ENCODE results near the gene LCN2.
"Not testable (repeated sequence)": the region's sequence is repeated elsewhere in the genome, so short reads cannot be mapped to it uniquely, and the experiment has no call there.

The LCN2 gene

GRCh38 chr9:128128836-128129590 lies 20.2 kb upstream of the LCN2 start:
- DNase-seq = no peak

DNA sequence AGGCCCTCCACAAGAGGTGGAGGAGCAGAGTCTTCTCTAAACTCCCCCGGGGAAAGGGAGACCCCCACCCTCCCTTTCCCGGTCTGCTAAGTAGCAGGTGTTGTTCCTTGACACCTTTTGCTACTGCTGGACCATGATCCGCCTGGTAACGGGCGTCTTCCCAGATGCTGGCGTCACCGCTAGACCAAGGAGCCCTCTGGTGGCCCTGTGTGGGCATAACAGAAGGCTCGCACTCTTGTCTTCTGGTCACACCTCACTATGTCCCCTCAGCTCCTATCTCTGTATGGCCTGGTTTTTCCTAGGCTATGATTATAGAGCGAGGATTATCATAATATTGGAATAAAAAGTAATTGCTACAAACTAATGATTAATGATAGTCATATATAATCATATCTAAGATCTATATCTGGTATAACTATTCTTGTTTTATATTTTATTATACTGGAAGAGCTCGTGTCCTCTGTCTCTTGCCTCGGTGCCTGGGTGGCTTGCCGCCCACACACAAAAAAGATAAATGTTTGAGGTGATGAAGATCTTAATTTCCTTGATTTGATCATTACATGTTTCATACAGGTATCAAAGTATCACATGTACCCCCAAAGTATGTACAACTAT lies 19.2 kb upstream of the LCN2 start:
- DNase-seq = not testable (repeated sequence)

GRCh38 chr9:128130651-128131050 lies 18.6 kb upstream of the LCN2 start:
- DNase-seq = not testable (repeated sequence)

DNA sequence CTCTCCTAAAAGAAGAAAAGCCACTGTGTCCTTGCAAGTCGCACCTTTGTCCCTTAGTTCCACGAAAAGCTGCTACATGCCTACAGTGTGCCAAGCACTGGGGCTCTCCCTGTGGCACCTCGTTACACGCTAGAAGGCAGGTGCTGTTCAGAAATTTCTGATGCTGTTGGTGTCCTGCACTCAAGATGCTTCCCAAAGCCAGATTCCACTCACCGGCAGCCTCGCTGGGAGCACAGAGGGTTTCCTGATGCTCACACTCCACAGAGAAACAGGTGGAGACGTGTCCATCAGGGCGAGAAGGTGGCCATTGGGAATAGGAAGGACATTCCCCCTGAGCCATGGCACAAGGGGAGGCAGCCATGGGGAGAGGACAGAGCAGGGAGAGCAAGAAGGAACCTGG lies 17.9 kb upstream of the LCN2 start:
- not testable (repeated sequence) for DNase-seq

DNA sequence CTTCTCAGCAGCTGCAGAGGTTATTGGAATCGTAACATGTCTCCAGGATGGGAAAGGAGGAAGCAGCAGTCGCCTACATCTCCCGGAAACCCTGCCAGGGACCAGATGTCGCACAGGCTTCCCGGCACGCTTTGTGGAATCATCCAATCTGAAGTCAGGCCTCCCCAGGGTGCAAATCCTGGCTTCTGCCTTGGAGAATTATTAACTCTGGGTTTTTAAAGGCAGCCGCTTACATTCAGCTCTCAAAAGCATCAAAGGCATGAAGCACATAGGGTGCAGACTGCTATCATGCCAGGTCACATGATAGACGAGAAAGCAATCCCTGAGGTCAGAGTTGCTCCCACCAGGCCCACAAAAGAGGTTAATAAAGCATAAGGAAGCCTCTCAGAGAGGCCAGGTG lies 17.1 kb upstream of the LCN2 start:
- DNase-seq = not testable (repeated sequence)

DNA sequence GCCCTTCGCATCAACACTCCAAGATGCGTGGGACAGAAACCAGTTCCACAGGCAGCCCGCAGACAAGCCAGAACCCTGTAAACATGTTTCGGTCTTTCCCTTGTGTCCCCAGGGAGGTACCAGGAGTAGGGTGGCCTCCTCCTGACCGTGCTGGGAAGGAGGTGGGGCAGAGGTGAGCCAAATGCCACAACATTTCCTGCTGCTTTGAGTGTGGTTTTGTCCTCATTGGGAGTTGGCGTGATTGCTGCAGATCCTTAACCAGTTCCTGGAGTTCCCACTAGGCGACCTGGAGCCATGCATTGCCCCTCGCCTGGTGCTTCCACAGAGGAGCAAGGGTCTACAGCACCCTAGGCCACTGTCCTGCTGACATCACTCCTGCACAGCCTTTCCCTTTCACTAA lies 13.7 kb upstream of the LCN2 start:
- DNase-seq = not testable (repeated sequence)

- DNase-seq = peak; percentile 88
These were observed 12.1 kb upstream of the LCN2 start for GRCh38 chr9:128136816-128137793.

DNA sequence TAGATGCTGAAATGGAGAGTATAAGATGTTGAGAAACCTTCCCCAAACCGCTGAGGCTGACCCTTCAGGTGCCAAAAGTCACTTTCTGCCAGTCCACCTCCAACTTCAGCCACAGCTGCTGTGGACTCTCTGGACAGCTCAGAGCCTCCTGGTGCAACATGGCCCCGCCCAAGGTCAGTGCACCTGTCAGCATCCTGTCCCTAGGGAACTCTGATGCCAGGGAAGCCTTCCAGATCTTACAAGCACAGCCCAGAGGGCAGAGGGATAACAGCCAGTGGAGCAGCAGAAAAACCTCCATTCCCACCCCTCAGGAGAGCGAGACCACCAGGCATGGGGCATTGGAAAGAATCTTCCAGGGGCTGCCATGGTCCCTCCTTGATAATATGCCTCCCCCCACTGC lies 11.3 kb upstream of the LCN2 start:
- no peak for DNase-seq

DNA sequence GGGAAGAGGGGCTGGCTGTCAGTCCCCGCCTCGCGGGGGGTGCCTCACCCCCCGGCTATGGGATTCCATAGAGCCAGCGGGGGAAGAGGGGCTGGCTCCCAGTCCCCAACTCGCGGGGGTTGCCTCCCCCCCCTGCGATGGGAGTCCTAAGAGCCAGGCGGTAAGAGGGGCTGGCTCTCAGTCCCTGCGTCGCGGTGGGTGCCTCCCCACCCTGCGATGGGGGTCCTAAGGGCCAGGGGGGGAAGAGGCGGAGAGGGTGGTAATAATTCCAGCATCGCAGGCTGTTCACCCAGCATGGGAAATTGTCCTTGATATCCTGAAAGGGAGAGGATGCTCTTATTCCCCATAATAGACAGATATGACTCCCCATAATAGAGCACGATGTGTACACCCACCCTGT lies 9.6 kb upstream of the LCN2 start:
- no peak for DNase-seq

- DNase-seq = no peak
These were observed 7.6 kb upstream of the LCN2 start for GRCh38 chr9:128141604-128142003.

GRCh38 chr9:128142061-128142460 lies 7.2 kb upstream of the LCN2 start:
- no peak for DNase-seq

- no peak for DNase-seq
These were observed 6.7 kb upstream of the LCN2 start for GRCh38 chr9:128142596-128142995.

DNA sequence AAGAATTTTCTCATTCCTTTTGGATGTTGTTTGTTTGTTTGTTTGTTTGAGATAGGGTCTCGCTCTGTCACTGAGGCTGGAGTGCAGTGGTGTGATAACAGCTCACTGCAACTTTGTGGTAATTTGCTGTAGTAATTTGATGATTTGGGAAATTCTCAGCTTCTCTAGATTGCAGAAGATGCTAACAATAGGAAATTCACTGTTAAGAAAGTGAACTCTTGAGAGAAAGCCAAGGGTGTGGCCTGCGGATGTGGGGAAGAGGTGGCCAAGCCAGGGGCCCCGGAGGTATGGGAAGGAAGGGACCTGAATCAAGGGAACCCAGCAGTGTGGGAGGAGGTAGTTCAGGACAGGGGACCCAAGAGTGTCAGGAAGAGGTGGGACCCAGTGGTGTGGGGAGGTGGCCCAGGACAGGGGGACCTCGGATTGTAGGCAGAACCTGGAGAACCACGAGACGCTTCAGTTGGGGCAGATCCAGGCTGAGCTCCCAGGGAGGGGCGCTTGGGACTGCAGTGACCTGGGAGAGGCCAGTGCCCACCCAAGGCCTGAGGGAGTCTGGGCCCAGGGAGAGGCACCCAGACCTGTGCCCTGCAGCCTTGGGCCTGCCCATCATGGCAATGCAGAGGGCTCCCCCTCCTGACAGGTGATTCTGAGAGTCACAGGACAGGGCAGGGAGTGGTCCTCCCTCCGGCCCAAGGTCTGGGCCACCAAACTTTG lies 5.6 kb upstream of the LCN2 start:
- no peak for DNase-seq

GRCh38 chr9:128144239-128145181 lies 4.7 kb upstream of the LCN2 start:
- DNase-seq = no peak

- no peak for DNase-seq
These were observed 3.7 kb upstream of the LCN2 start for GRCh38 chr9:128145536-128145935.

DNA sequence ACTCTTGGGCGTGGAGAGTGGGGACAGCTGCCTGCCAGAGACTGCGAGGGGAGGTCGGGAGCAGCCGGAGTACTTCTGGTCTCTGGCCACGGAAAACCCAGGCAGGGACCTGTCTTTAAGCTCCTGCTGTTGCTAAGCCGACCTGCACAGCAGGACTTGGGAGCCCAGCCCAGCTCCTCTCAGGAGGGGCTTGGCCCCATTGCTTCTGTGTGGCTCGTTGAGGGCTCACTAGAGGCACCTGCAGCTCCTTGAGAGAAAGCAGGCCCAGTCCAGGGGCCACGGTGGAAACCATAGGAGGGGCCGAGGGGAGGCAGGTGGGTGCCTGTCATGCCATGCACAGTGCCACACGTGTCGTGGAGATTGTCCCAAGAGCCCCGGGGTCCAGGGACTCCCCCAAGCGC lies 3.3 kb upstream of the LCN2 start:
- no peak for DNase-seq

DNA sequence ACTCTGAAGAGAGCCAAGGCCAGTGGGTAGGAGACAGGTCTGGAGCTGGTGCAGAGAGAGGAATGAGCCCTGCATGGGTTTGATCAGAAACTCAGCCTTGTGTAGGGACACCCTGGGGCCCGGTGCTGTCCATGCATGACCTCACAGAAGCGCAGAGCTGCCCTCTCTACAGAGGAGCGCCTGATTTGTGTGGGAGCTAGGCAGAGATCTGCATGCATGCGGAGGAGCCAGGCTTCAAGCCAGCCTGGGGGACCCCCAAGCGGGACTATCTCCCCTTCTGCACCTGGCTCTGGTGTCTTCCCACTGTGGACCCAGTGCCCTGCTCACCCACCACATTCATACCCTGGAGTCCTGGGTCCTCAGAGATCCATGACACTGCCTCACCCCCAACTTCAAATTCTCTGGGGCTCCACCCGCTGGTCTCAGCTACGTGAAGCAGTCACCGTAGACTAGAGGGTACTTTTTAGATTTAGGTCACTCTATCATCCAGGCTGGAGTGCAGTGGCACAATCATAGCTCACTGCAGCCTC lies 2.6 kb upstream of the LCN2 start:
- no peak for DNase-seq

DNA sequence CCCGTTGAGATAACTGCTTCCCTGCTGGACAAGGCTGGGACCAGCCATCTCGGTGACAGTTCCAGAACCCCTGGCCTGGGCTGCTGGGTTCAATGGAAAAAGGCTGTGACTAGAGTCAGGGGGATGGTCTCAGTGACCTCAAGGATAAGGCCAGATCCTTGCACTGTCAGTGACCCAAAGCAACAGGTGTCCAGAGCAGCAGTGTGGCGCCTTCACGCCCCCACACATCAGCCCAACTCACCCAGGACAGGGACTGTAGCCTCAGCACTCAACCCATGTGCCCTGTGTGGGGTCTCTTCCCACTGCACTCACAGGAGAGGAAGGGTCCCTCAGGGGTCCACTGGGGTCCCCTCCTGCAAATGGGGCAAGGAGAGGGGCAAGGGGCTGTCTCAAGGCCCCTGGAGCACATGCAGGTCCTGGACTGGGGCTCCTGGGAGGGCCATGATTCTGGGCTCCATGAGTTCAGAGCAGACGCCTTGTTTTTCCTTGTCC lies 698 bp upstream of the LCN2 start:
- no peak for DNase-seq

DNA sequence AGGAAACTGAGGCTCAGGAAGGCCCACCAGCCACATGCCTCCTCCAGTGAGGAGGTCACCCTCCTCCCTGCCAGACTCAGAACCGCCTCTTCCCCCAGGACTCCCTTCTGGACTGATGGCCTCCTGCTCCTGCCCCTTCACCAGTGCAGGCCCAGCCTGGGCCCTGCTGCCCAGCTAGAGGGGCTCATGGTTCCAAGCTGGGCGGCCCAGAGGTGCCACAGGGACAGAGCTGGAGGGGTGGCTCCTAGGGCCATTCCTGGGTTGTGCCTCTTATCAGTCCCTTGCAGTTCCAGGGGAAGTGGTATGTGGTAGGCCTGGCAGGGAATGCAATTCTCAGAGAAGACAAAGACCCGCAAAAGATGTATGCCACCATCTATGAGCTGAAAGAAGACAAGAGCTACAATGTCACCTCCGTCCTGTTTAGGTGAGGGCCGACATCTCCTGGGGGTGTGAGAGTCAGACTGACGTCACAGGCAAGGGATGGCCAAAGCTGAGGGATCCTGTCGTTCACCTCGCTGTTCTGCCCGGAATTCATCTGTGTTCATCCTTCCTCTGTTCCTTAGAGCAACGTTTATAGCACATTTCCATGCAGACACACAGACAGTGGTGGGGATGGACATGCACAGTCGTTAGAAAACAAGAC lies 819 bp downstream of the LCN2 start:
- no peak for DNase-seq

DNA sequence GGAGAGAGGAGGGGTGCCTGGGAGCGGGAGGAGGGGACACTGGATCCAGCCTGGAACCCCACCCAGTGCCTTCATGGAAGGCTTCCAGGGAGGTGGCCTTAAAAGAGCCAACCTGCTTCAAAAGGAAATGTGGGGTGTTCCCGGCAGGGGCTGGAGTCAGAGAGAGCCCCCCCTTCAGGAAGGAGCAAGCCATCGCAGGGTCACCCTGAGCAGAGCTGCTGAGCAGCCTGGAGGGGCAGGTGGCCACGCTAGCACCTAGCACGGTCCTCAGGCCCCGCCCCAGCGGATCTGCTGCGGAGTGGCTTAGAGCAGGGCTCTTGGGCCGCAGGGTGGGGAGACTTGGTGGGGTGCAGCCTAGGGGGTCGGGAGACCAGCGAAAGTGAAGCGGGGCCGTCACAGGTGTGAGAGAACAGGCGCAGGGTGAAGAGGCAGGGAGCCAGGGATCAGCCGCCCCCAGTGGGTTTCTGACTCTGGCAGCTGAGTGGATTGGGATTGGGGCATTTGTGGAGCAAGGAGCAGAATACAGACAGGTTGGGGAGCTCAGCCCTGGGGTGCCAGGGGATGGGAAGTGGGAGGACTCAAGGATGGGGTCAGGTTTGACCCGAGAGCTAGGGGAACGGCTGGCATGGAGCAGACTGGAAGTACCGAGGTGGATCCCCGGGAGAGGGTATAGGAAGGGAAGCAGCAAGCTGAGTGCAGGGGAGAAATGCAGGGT lies 1.5 kb downstream of the LCN2 start:
- DNase-seq = no peak

Data from EL (cell line).